HCT116 (cell line): ENCODE data around the gene ESPN. TPM values are rescaled to one million over a fixed set of nuclear protein-coding genes. Genes with fewer than 3 reads are reported as not detected.

Experiments used
- ATAC-seq: fragments of 200-7000 bp; cut with Tn5 transposase; 2 replicates; pipeline ENCODE4 v1.9.1; 2020; ENCODE audit warnings: mild to moderate bottlenecking, moderate library complexity
- BruUV-seq: library from RNA; stranded (reverse); fragments of 400-500 nt; replicated peaks from 2 replicates; lab custom pipeline; 2021; lab: Mats Ljungman, UMichigan
- CTCF ChIA-PET: fragments of 300-600 bp; sonication (Branson Sonifier 250); formaldehyde crosslinking; loops from one replicate; lab custom pipeline; 2021; ENCODE audit warnings: antibody characterized with exemption; lab: Charles Lee
- POLR2A ChIA-PET: fragments of 300-600, 350-600 bp; sonication (Branson Sonifier 250); formaldehyde crosslinking; loops from one replicate; lab custom pipeline; 2021; ENCODE audit warnings: antibody characterized with exemption; lab: Charles Lee
- RAD21 ChIA-PET, 2 experiments: fragments of 300-600 bp; sonication (Branson Sonifier 250); formaldehyde crosslinking; loops; one replicate each; lab custom pipeline; 2023; ENCODE audit warnings: low total read pairs in 2 of 2; ENCODE audit not compliant: uncharacterized antibody in 2 of 2, unreplicated experiment in 2 of 2, low non-redundant PET in 1 of 2; lab: Charles Lee
- DNase-seq: peaks from one replicate; pipeline ENCODE4 v3.0.0-alpha.2; 2010; ENCODE audit warnings: low read depth, low spot score
- H2AFZ ChIP-seq: fragments of 200-600 bp; shearing (Covaris generic), sonication (generic); 2 replicates; pipeline ENCODE4 v1.6.1; 2017; ENCODE audit warnings: low read depth, mixed run types, mixed read lengths, antibody characterized with exemption, low read length; ENCODE audit not compliant: poor library complexity, severe bottlenecking
- H3K27ac ChIP-seq: 2 replicates; pipeline ENCODE4 v1.5.1; 2012; ENCODE audit warnings: low read depth, low read length
- H3K27me3 ChIP-seq: fragments of 200-600 bp; sonication (generic); 2 replicates; pipeline ENCODE4 v1.6.1; 2016; ENCODE audit warnings: mixed run types, low read length, mixed read lengths; ENCODE audit not compliant: insufficient read depth
- H3K36me3 ChIP-seq, 2 experiments: fragments of 200-500 bp in 1 of 2; fragments of 200-600 bp in 1 of 2; sonication (Bioruptor generic) in 1 of 2; sonication (generic) in 1 of 2; 2 replicates each; pipeline versions ENCODE4 v1.5.1 to v1.6.1; 2014 to 2016; ENCODE audit warnings: low read length in 2 of 2, inconsistent platforms in 1 of 2, mixed read lengths in 1 of 2, mixed run types in 1 of 2; ENCODE audit not compliant: insufficient read depth in 2 of 2, control insufficient read depth in 1 of 2
- H3K4me1 ChIP-seq, 2 experiments: fragments of 200-600 bp in 1 of 2; sonication (generic) in 1 of 2; 2 replicates each; pipeline versions ENCODE4 v1.5.1 to v1.6.1; 2012 to 2017; ENCODE audit warnings: low read length in 2 of 2, inconsistent platforms in 1 of 2, mild to moderate bottlenecking in 1 of 2, mixed read lengths in 1 of 2, mixed run types in 1 of 2, moderate library complexity in 1 of 2; ENCODE audit not compliant: insufficient read depth in 2 of 2, control insufficient read depth in 1 of 2
- H3K4me2 ChIP-seq: fragments of 200-600 bp; sonication (generic); 2 replicates; pipeline ENCODE4 v1.6.1; 2017; ENCODE audit warnings: mixed run types, low read length, mixed read lengths
- H3K4me3 ChIP-seq, 2 experiments: fragments of 200-600 bp in 1 of 2; sonication (generic) in 1 of 2; replicated peaks in 1 of 2; 2 replicates each; pipeline ENCODE4 v1.5.1; 2011 to 2016; ENCODE audit warnings: low read length in 2 of 2, control low read depth in 1 of 2, low read depth in 1 of 2, mild to moderate bottlenecking in 1 of 2, mixed read lengths in 1 of 2, mixed run types in 1 of 2
- H3K79me2 ChIP-seq: fragments of 200-600 bp; sonication (generic); 2 replicates; pipeline ENCODE4 v1.6.1; 2017; ENCODE audit warnings: mild to moderate bottlenecking, mixed run types, low read length, moderate library complexity, mixed read lengths; ENCODE audit not compliant: insufficient read depth
- H3K9ac ChIP-seq: fragments of 200-600 bp; sonication (generic); 2 replicates; pipeline ENCODE4 v1.6.1; 2016; ENCODE audit warnings: low read length, mixed read lengths
- H3K9me2 ChIP-seq: fragments of 200-600 bp; sonication (generic), shearing (Covaris generic); 2 replicates; pipeline ENCODE4 v1.6.1; 2017; ENCODE audit warnings: mixed run types, mild to moderate bottlenecking, moderate library complexity; ENCODE audit not compliant: insufficient read depth
- H3K9me3 ChIP-seq, 2 experiments: fragments of 200-500 bp in 1 of 2; fragments of 200-600 bp in 1 of 2; sonication (Bioruptor generic) in 1 of 2; sonication (generic) in 1 of 2; 2 replicates each; pipeline ENCODE4 v1.6.1; 2014 to 2017; ENCODE audit warnings: low read length in 2 of 2, mixed read lengths in 2 of 2, inconsistent platforms in 1 of 2, low read depth in 1 of 2, mild to moderate bottlenecking in 1 of 2, mixed run types in 1 of 2, moderate library complexity in 1 of 2; ENCODE audit not compliant: control insufficient read depth in 1 of 2, insufficient read depth in 1 of 2
- H4K20me1 ChIP-seq: fragments of 200-600 bp; sonication (generic), shearing (Covaris generic); 2 replicates; pipeline ENCODE4 v1.6.1; 2017; ENCODE audit warnings: mixed run types, mild to moderate bottlenecking, moderate library complexity; ENCODE audit not compliant: insufficient read depth
- ATF3 ChIP-seq: IDR thresholded peaks from 2 replicates; pipeline ENCODE4 v1.6.1; 2012
- CBX3 ChIP-seq: IDR thresholded peaks from 2 replicates; pipeline ENCODE4 v1.6.1; 2012; ENCODE audit warnings: low read depth
- CEBPB ChIP-seq: IDR thresholded peaks from 2 replicates; pipeline ENCODE4 v1.6.1; 2012; ENCODE audit warnings: low read depth
- EGR1 ChIP-seq: IDR thresholded peaks from 2 replicates; pipeline ENCODE4 v1.6.1; 2012; ENCODE audit warnings: low read depth
- ELF1 ChIP-seq: IDR thresholded peaks from 2 replicates; pipeline ENCODE4 v1.6.1; 2012; ENCODE audit warnings: low read depth, borderline replicate concordance
- EZH2 ChIP-seq: fragments of 200-600 bp; sonication (generic); IDR thresholded peaks from 2 replicates; pipeline ENCODE4 v1.6.1; 2017; ENCODE audit warnings: antibody characterized with exemption, mixed run types
- EZH2phosphoT487 ChIP-seq: fragments of 200-600 bp; IDR thresholded peaks from 2 replicates; pipeline ENCODE4 v1.6.1; 2018; ENCODE audit warnings: antibody characterized with exemption, borderline replicate concordance
- FOSL1 ChIP-seq: IDR thresholded peaks from 2 replicates; pipeline ENCODE4 v1.6.1; 2012; ENCODE audit warnings: low read depth
- JUND ChIP-seq: IDR thresholded peaks from 2 replicates; pipeline ENCODE4 v1.6.1; 2012
- RAD21 ChIP-seq: IDR thresholded peaks from 2 replicates; pipeline ENCODE4 v1.6.1; 2012; ENCODE audit warnings: low read depth, mild to moderate bottlenecking
- REST ChIP-seq: IDR thresholded peaks from 2 replicates; pipeline ENCODE4 v1.6.1; 2012; ENCODE audit warnings: low read depth
- SP1 ChIP-seq: IDR thresholded peaks from 2 replicates; pipeline ENCODE4 v1.6.1; 2012; ENCODE audit warnings: low read depth
- SRF ChIP-seq: IDR thresholded peaks from 2 replicates; pipeline ENCODE4 v1.6.1; 2012; ENCODE audit warnings: low read depth
- ZFX ChIP-seq: fragments of 450-650 bp; IDR thresholded peaks from 2 replicates; pipeline ENCODE4 v1.6.1; 2017
- ZNF274 ChIP-seq: fragments of 200-500 bp; sonication (Bioruptor generic); IDR thresholded peaks from 2 replicates; pipeline ENCODE4 v1.6.1; 2014; ENCODE audit warnings: mild to moderate bottlenecking, low read depth, low read length, inconsistent platforms
- intact Hi-C: fragments of 100-400 bp; cut with micrococcal nuclease; formaldehyde crosslinking; loops from 2 replicates; pipeline ENCODE4 v1.10.0; 2022
- total RNA-seq: library from RNA; stranded (reverse); gene quantifications from one replicate; pipeline ENCODE4 v1.2.1, GENCODE V29; 2021; ENCODE audit not compliant: unreplicated experiment
- TF ChIP-seq, protein P1 (sequence below): IDR thresholded peaks from 2 replicates; pipeline ENCODE4 v1.6.1; 2012
- TF ChIP-seq, protein P2 (sequence below), 3 experiments: fragments of 200-600 bp in 1 of 3; sonication (generic) in 1 of 3; IDR thresholded peaks in 2 of 3; conservative IDR thresholded peaks in 1 of 3; 2 replicates each; pipeline ENCODE4 v1.5.1; 2012 to 2017; ENCODE audit warnings: low read depth in 2 of 3, low read length in 2 of 3, antibody characterized with exemption in 1 of 3, borderline replicate concordance in 1 of 3, control low read depth in 1 of 3, mild to moderate bottlenecking in 1 of 3, mixed read lengths in 1 of 3, mixed run types in 1 of 3, moderate library complexity in 1 of 3; ENCODE audit not compliant: insufficient read depth in 1 of 3

The ESPN gene
- total RNA-seq, 1 experiment from 2014 or later = 114 TPM

DNA sequence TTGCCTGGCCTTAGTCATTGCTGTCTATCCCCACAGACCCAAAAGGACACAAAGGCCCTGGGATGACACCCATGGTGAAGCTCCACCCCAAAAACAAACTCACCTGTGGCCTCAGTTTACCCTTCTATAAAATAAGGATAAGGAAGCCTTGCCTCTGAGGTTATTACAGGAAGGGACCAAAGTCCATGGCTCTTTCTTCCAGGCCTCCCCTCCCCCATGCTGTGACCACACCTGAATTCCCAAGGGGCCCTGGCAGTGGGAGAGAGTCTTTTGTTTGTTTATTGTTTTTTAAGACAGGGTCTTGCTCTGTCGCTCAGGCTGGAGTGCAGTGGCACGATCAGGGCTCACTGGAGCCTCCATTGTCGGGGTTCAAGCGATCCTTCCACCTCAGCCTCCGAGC, 51.9 kb downstream of the ESPN start (continued):
- TF ChIP-seq REST = no peak
- TF ChIP-seq CEBPB = no peak
- TF ChIP-seq, protein P1, sequence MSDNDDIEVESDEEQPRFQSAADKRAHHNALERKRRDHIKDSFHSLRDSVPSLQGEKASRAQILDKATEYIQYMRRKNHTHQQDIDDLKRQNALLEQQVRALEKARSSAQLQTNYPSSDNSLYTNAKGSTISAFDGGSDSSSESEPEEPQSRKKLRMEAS = no peak
- TF ChIP-seq ZFX = no peak
- TF ChIP-seq EGR1 = no peak
- no peak for TF ChIP-seq SP1
- TF ChIP-seq ELF1 = no peak
- TF ChIP-seq JUND = no peak
- no peak for TF ChIP-seq SRF

- TF ChIP-seq FOSL1 (no peak), EZH2phosphoT487 (no peak), ATF3 (no peak), SP1 (no peak), ZNF274 (no peak), RAD21 (no peak), EZH2 (no peak), SRF (no peak), CEBPB (no peak), ZFX (no peak), ELF1 (no peak), EGR1 (no peak), JUND (no peak), CBX3 (no peak)
- TF ChIP-seq, protein P1 = no peak
- TF ChIP-seq, protein P2, sequence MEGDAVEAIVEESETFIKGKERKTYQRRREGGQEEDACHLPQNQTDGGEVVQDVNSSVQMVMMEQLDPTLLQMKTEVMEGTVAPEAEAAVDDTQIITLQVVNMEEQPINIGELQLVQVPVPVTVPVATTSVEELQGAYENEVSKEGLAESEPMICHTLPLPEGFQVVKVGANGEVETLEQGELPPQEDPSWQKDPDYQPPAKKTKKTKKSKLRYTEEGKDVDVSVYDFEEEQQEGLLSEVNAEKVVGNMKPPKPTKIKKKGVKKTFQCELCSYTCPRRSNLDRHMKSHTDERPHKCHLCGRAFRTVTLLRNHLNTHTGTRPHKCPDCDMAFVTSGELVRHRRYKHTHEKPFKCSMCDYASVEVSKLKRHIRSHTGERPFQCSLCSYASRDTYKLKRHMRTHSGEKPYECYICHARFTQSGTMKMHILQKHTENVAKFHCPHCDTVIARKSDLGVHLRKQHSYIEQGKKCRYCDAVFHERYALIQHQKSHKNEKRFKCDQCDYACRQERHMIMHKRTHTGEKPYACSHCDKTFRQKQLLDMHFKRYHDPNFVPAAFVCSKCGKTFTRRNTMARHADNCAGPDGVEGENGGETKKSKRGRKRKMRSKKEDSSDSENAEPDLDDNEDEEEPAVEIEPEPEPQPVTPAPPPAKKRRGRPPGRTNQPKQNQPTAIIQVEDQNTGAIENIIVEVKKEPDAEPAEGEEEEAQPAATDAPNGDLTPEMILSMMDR (IDR thresholded peaks at IDR 0.05 in 2 of 3, conservative IDR thresholded peaks at IDR 0.05 in 1 of 3; ENCODE audit: borderline replicate concordance in 1 of 3, insufficient read depth in 1 of 3, low read depth in 2 of 3, low read length in 2 of 3) = no peak
- Histone ChIP-seq H3K4me1 (peaks cover 19 to 31% of the 10 kb centered on the region in 2 experiments), H3K4me2 (0 out of 2 replicates have a peak overlapping the region, but pooled peaks have one; percentile 40), H4K20me1 (no peaks in the 10 kb centered on the region), H3K9me2 (no peaks in the 10 kb centered on the region), H3K4me3 (no peak overlapping the region), H3K27ac (no peak overlapping the region), H3K9me3 (no peaks in the 10 kb centered on the region), H3K27me3 (no peaks in the 10 kb centered on the region), H3K36me3 (no peaks in the 10 kb centered on the region), H3K79me2 (no peaks in the 10 kb centered on the region), H3K9ac (no peak overlapping the region), H2AFZ (no peak overlapping the region)
- intact Hi-C loops = no loop called here
- DNase-seq = no peak
- BruUV-seq = no TSS peak
- POLR2A ChIA-PET = no interaction called here
- RAD21 ChIA-PET = no interaction called here
- CTCF ChIA-PET = interaction anchor here (1.7 kb wide), 1 partner anchor 54 kb away, joined by 4 read pairs; no protein-coding TSS in a partner anchor
- ATAC-seq = no peak
These were observed 52.7 kb downstream of the ESPN start for GRCh38 chr1:6477039-6477820.
